ENCODE results near the gene TSPAN9.
A peak's percentile ranks its signal among the peaks of the same experiment; 100 is the strongest.
"Not testable (repeated sequence)": the region's sequence is repeated elsewhere in the genome, so short reads cannot be mapped to it uniquely, and the experiment has no call there.

The TSPAN9 gene

GRCh38 chr12:3044141-3044630 is 33.0 kb upstream of the TSPAN9 start:
- DNase-seq (ENCODE audit: low read depth): no peak

GRCh38 chr12:3045494-3045893 is 31.7 kb upstream of the TSPAN9 start:
- DNase-seq (ENCODE audit: low read depth): no peak

- no peak for DNase-seq (ENCODE audit: low read depth)
Measured at GRCh38 chr12:3045989-3046388, 31.2 kb upstream of the TSPAN9 start.

GRCh38 chr12:3046441-3047200 is 30.6 kb upstream of the TSPAN9 start:
- no peak for DNase-seq (ENCODE audit: low read depth)

- no peak for DNase-seq (ENCODE audit: low read depth)
Measured at GRCh38 chr12:3047961-3048360, 29.2 kb upstream of the TSPAN9 start.

- no peak for DNase-seq (ENCODE audit: low read depth)
Measured at GRCh38 chr12:3048540-3048939, 28.6 kb upstream of the TSPAN9 start.

GRCh38 chr12:3049176-3049575 is 28.0 kb upstream of the TSPAN9 start:
- DNase-seq (ENCODE audit: low read depth): no peak

- DNase-seq (ENCODE audit: low read depth): no peak
Measured at GRCh38 chr12:3049611-3050249, 27.4 kb upstream of the TSPAN9 start.

GRCh38 chr12:3054374-3054773 is 22.8 kb upstream of the TSPAN9 start:
- DNase-seq (ENCODE audit: low read depth): no peak

GRCh38 chr12:3055026-3055703 is 22.0 kb upstream of the TSPAN9 start:
- no peak for DNase-seq (ENCODE audit: low read depth)

- DNase-seq (ENCODE audit: low read depth): no peak
Measured at GRCh38 chr12:3055704-3056467, 21.3 kb upstream of the TSPAN9 start.

- no peak for DNase-seq (ENCODE audit: low read depth)
Measured at GRCh38 chr12:3061059-3061458, 16.1 kb upstream of the TSPAN9 start.

GRCh38 chr12:3061501-3062215 is 15.5 kb upstream of the TSPAN9 start:
- DNase-seq (ENCODE audit: low read depth): no peak

GRCh38 chr12:3065300-3065699 is 11.9 kb upstream of the TSPAN9 start:
- no peak for DNase-seq (ENCODE audit: low read depth)

- not testable (repeated sequence) for DNase-seq (ENCODE audit: low read depth)
Measured at GRCh38 chr12:3065846-3066245, 11.3 kb upstream of the TSPAN9 start.

- no peak for DNase-seq (ENCODE audit: low read depth)
Measured at GRCh38 chr12:3069714-3070113, 7.5 kb upstream of the TSPAN9 start.

- no peak for DNase-seq (ENCODE audit: low read depth)
Measured at GRCh38 chr12:3071107-3071506, 6.1 kb upstream of the TSPAN9 start.

- no peak for DNase-seq (ENCODE audit: low read depth)
Measured at GRCh38 chr12:3071710-3072109, 5.5 kb upstream of the TSPAN9 start.

GRCh38 chr12:3073438-3074250 is 3.5 kb upstream of the TSPAN9 start:
- DNase-seq (ENCODE audit: low read depth): peak; percentile 80

GRCh38 chr12:3075315-3075714 is 1.9 kb upstream of the TSPAN9 start:
- DNase-seq (ENCODE audit: low read depth): no peak

Measured in fibroblast of the conjunctiva (primary cell).